GM21528 (cell line): ENCODE data around the gene IPO8.

Experiments used
- ATAC-seq: cut with Tn5 transposase; IDR thresholded peaks from one replicate; pipeline ENCODE4 v1.9.1; 2021; ENCODE audit warnings: mild to moderate bottlenecking, moderate library complexity; ENCODE audit not compliant: unreplicated experiment, low FRiP score

IPO8 gene

DNA sequence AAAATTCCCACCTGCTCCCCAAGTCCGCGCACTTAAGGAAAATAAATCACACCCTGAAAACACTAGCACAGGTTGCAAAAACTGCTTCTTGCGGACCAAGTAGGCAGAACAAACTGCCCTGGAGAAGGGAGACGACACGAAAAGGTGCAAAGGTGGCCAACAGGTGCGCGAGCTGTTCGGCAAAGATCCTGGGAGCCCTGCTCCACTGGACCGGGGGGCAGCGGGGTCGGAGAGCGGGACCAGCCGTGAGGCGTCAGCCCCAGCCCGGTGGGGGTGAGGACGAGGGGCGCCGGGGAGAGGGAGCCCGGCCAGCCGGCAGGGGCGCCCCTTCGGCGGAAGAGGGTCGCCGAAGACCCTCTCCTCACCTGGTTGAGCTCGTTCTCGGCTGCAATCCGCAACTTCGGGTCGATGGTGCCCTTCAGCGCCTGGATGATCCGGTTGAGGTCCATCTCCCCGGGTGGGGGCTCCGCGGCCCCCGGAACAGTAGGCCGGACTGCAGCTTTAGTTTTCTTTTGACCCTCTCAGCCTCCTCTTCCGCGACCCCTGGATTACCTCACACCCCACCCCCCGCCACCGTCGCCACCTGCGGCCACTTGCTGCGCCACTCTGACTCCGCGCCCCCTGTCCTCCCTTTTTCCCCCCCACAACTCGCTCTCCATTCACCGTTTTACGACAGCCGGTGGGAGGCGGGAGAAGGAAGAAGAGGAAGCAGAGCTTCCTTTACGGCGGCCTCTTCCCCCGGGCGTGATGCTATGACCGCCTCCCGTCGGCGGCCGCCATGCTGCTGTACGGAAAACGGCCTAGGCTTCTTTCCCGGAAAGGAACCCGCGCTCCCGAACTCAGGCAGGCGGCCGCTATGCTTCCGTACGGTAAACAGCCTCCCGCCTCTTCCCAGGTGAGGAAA is at the start of gene IPO8:
TSS of gene IPO8 (minus strand) at position 671 of the 904 bp plus-strand sequence. CDS start at position 449, 222 bp downstream.
- ATAC-seq = peak; percentile 78

DNA sequence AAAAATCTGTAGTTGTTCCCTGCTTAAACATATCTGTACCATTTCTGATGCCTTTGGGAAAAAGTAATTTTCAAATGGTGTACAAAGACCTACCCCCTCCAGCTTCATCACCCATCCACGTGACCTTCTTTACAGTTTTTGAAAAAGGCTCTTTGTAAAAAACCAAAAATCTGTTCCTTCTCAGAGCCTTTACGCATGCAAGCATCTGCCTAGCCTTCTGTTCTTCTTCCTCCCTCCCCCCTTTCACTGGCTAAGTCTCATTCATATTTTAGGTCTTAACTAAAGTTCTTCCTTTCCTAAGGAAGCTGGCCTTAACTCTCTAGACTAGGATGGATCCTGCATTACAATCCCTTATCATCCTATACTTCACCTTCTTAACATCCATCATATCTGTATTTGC is 48.7 kb upstream of the IPO8 start:
- ATAC-seq = no peak

DNA sequence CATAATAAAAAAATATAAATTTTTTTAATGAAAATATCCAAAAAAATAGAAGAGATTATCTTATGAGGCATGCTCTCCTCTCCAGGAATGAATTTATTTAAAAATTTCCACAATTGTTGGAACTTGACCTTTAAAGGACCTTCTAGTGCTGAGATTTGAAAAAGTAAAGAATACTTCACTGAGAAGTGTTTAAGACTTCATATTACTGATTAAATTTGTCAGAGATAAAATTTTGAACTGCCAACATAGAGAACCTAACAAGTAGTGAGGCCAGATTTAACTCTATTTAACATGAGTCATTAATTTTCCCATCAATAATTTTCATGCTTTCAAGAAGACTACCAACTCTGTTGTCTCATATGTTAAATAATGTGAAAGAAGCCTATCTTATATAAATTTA is 44.6 kb upstream of the IPO8 start:
- no peak for ATAC-seq

DNA sequence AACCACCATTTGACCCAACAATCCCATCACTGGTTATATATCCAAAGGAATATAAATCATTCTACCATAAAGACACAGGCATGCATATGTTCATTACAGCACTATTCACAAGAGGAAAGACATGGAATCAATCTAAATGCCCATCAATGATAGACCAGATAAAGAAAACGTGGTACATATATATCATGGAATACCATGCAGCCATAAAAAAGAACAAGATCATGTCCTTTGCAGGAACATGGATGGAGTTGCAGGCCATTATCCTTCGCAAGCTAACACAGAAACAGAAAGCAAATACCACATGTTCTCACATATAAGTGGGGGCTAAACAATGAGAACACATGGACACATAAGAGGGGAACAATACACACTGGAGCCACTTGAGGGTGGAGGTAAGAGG is 43.4 kb upstream of the IPO8 start:
- ATAC-seq = no peak

DNA sequence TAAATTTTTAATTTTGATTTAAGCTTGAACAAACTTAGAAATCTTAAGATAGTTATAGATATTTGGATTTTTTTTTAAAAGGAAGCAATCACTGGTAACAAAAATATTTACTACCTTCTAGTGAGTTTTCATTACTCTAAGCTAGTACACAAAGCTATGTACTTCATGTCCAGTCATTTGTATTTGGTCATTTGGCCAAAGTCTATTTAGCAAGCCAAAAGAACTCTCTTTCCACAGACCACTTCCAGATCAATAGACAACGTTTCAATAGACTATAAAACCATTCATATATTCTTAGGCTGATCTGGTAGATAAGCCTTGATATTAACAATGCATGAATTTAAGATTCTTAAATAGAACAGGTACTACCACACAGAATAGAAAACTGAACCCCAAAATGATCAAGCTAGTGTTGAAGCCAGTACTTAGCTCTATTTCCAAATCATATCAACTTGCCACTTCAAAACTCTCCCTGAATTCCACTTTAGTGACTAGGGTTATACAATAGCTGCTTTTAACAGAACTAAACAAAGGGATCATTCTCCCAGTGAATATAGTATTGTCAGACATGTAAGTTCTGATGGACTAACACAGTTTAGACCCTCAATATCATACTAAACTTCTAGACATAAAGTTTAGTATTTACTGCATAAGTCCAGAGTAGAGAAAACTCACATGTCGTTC is 37.4 kb upstream of the IPO8 start:
- no peak for ATAC-seq

- ATAC-seq = no peak
Observed at GRCh38 chr12:30730011-30730410, 34.3 kb upstream of the IPO8 start.

DNA sequence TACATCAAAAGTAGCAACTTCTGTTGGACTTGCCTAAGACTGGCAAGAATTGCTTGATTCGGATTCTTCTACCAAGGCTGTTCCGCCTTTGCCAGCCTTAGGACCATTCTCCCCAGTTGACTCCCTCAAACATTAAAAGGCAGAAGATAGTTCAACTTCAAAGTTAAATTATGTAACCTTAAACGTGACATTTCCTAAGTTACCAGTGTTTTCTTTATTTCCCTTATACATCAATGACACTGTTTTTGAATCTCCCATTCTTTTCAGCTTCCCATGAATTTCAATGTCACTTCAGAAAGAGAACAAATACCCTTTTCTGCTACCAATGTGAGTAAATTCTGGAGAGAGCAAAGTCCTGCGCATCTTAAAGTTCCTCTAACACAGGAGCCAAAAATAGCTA is 33.9 kb upstream of the IPO8 start:
- no peak for ATAC-seq

DNA sequence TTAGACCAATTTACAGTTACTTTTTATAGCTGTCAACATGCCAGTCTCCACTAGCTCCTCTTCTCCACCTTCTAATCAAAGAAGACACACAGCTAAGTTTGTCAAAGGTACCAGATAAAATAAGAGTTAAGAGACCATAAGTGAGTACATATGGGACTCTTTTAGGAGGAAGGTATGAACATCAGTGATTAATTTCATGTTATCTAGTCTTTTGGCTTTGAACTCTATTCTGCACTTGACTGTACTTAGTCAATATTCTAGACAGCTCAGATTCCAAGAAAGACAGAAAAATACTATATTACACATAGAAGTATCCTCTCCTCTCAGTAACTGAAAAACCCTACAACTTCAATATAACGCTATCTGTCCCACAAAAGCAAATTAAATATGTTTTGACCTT is 31.0 kb upstream of the IPO8 start:
- no peak for ATAC-seq

GRCh38 chr12:30725739-30726138 is 30.1 kb upstream of the IPO8 start:
- ATAC-seq = no peak

DNA sequence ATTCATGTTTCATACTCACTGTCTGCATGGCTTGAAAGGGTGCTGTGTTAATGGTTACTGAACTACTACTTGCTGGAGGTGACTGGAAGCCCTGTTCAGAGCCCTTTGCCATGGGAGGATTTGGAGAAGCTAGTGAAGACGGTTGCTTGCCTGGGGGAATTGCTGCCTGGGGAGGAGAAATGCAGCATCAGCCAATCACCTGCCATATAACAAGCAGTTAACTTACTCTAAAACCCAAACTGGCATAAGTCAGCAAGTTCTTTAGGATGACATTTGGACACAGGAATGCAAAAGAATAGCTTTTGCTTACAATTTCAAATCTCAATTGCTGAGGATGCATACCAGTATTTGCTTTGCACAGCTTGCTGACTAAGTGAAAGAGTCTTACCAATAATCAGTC is 23.4 kb upstream of the IPO8 start:
- ATAC-seq = no peak

DNA sequence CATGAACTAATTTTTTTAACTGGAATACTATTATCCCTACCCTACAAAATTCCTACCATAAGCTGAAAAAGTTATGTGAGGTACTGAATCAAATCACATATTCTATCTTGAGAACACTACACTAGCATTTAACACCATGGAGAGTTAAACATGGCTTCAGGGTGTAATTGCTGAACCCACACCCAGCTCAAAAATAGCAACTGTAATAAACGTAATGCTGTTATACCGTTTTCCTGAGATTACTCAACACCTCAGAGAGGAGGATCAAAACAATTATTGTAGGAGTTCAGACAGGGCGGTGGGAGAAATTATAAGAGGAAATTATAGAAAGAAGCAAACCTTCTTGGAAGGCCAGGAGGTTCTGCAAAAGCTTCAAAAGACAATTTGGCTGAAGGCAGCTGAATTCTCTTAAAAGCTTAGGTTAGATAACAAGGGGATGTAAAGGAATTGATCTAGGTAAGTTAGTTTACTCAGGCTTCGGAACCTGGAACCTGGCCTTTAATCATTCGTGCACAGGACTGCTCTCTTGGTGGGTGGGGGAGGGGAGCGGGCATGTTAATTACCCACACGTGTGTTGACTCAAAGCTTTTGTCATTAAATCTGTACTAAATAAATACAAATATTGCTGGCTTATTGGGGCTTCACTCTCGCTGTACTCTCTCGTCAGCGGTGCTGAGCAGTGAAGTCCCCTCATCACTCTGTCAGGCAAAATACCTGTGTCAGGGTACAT is 12.1 kb upstream of the IPO8 start:
- ATAC-seq = no peak

DNA sequence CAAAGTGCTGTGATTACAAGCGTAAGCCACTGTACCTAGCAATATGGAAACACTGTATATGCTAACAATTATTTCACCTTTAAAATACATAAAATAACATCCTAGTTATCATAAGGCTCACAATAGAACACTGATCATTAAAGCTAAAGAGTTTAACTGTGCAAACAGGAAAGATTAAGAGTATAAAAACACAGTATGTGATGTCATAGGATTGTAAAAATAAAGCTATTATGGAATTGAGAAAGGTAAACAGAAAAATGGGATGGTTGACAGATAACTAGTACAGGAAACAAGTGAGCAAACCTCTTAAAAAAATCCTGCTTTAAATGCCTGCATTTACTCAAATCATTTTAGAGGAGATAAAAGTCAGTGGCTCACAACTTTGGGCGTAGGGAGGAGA is 10.8 kb upstream of the IPO8 start:
- ATAC-seq = no peak

GRCh38 chr12:30701056-30701455 is 5.4 kb upstream of the IPO8 start:
- ATAC-seq = no peak

- ATAC-seq = no peak
Observed at GRCh38 chr12:30700216-30700900, 4.7 kb upstream of the IPO8 start.

DNA sequence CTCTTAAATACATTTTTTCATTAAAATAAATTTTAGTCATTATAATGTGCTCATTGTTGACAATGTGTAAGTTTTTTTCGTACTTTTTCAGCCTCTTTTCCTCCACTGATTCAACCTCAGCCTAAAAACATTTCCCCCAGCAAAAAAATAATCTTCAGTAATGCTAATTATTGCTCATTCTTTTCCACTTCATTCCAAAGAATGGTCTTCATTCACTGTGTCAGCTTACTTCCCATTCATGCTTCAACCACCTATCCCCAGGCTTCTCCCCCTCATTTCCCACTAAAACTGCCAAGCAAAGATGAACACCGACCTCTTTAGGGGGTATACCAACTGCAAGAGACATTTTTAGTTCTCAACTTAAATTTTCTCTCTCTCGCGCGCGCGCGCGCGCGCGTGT is 2.7 kb upstream of the IPO8 start:
- no peak for ATAC-seq

- no peak for ATAC-seq
Observed at GRCh38 chr12:30696943-30697342, 1.3 kb upstream of the IPO8 start.

DNA sequence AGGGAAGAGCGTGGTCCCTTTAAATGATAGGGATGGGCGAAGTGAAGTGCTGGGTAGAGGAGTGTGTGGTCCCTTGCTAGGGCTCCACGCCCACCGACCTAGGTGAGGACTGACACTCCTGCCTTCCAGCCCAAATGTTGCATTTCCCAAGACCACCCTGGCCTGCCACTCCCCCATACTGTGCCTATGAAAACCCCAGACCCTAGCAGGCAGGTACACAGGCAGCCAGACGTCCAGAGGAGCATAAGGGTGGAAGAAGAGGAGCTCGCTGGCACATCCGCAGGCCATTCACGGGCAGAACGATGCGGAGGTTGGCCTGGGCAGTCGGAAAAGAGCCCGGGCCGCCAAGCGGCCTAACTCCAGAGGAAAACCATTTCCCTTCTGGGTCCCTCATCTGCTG is 817 bp upstream of the IPO8 start:
- ATAC-seq = no peak

DNA sequence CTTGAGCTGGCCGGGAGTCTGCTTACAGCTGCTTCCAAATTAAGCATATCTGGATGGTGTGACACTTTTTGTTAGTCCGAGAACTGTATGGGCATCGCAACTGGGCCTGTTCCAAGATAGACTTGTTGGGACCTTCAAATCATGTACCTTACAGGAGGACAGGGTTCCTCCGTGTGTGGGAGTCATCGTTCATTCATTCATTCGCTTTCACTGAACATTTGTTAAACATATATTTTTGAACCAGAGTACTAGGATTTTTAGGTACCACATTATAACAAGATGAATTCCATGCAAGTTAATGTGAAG is 387 bp upstream of the IPO8 start:
- ATAC-seq = peak; percentile 49

GRCh38 chr12:30694412-30695198 is 1.1 kb downstream of the IPO8 start:
- no peak for ATAC-seq

GRCh38 chr12:30692470-30692869 is 3.2 kb downstream of the IPO8 start:
- ATAC-seq = no peak
